NCI-H1417 (cell line): ENCODE data around the gene SPAG8.
A peak's percentile ranks its signal among the peaks of the same experiment; 100 is the strongest.

ENCODE experiments used
- DNase-seq, 3 experiments: peaks; one replicate each; lab custom pipeline; 2025; lab: John Stamatoyannopoulos, UW

SPAG8 gene

DNA sequence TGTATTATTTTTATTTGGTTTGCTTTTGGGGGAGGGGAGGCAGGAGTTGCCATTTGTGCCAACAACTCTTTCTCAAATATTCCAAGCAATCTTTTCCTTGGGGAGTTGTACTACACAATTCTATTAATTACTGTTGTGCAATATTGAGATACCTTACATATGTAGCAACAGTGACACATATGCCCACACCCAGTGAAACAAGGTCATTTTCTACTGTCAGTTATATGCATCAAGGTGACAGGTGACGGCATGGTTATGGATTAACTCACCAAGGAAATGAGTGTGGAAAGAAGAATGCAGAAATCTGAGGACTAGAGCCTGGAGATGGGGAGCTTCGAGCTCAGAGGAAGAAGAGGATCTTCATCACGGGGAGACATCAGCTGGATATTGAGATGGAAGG, 40.1 kb downstream of the SPAG8 start:
- DNase-seq = peak in 1 of 3 experiments; percentile 0

DNA sequence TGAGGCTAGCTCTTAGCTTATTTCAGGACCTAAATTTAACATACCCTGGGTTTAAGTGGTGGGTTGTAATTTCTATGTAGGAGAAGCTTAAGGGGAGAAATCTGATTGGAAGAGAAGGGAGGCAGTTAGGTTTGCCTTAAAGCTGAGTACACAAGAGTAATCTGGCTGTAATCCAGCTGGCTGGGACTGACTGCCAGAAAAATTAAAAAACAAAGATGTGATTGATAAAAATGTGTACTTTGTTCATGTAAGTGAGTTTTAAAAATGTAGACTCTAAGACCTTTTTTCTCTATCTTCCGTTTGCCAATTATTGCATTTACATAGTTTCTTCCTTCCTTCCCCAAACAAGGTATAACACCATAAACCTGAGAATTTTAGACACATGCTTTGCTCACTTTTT, 40.5 kb downstream of the SPAG8 start:
- peak in 2 of 3 experiments; percentile 1 to 59 for DNase-seq

DNA sequence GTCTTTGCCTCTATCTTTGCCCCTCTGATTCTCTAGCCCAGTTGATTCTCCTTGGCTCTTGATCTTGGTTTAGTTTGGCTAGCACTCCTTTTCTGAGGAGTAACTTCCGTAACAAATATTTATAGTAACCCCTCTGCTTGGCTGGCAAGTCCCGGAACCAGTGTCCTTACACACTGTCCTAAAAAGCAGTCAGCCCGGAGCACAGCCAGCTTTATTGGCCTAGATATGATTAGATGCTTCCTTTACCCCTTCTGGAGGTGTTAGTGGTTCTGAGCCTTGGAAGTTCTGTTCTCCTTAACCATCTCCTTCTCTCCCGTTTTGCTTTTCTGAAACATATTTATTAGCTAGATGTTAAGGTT, 41.0 kb downstream of the SPAG8 start:
- peak in 1 of 3 experiments; percentile 34 for DNase-seq

DNA sequence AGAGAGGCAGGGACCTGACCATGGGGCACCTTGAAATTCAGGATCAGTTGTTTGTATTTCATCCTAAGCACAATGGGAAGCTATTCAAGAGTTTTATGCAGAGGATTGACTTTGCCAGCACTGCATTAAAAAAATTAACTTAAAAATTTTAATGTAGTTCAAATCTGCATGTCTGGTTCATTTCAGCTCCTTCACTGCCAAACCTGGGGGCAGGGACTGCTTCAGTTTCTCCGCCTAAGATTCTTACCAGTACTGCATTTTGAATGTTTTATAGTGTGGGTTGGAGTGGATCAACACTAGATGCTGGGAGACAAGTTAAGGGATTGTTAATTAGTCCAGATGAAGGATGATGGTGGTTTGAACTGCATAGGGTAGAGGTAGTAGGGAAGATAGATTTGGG, 42.3 kb downstream of the SPAG8 start:
- DNase-seq = no peak

DNA sequence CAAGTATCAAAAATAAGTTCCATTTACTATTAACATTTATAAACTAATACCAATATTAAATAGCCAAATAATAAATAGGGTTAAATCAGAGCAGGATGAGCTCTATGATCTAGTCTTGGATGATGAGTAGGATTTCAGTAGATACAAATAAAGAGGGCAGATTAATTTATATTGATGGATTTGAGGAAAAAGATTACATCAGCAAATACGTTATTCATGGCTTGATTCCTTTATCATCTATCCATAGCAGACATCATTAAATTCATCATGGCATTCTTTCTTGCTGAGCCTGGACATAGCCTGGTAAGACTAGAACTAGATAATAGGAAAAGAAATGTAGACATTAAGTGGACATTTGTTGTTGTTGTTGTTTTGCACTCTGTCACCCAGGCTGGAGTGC, 44.6 kb downstream of the SPAG8 start:
- DNase-seq = no peak

DNA sequence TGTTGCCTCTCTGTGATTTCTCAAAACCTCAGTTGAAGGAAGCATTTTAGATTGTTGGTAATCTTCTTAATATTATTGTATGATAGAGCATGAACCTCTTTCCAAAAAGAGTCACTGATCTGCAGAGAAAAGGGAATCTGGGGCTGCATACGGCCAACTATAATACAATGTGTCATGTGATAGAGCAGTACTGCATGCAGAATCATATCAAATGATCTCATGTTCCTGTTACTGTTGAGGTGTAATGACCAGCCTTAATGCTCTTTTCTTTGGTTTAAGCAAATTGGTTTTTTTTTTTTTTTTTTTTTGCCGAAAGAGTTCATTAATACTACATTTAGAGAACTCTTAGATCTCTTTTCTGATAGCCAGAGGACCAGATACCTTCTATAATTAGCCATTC, 45.1 kb downstream of the SPAG8 start:
- DNase-seq = no peak

DNA sequence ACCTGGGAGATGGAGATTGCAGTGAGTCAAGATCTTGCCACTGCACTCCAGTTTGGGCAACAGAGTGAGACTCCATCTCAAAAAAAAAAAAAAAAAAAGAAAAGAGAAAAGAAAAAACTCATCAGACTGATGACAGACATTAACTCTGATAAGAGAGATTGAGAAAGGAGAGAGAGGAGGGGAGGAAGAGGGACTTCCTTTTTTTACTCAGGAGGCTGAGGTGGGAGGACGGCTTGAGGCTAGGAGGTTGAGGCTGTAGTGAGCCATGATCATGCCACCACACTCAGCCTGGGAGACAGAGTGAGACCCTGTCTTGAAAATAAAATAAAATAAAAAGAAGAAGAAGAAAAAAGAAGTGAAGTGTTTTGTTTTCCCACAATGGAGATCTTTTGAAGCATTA, 48.3 kb downstream of the SPAG8 start:
- no peak for DNase-seq

DNA sequence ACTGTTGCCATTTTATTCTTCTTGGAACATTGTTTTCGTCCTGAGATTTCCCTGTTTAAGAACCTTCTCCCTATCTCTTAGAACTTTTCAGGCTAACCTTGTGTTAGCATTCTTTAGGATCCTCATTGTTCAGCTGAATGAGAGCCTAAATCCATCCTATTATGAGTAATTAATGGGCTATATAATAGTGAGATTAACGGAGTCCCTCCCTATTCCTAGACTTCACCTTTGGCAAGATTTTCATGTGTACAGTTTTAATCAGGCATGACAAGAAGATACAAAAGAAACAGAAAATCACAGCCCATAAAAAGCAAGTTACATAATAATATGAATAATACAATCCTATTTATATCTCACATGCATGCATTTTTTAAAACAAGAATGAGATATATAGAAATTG, 48.9 kb downstream of the SPAG8 start:
- no peak for DNase-seq

DNA sequence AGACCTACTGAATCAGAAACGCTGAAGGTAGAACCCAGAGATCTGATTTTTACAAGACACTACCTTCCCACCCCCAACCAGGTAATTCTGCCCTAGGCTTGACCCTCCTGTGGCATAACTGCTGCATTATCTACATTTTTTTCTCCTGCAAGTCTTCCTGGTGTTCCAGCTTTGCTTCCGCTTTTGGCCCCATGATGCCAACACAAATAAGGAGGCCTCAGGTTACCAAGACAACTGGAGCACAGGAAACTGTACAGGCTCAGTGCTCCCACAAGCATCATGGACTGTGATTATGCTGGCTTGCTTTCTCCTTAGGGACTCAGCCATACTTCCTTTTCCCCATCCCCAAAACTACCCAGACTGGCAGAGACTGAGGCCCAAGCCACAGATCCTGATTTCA, 51.4 kb downstream of the SPAG8 start:
- peak in 1 of 3 experiments; percentile 2 for DNase-seq

DNA sequence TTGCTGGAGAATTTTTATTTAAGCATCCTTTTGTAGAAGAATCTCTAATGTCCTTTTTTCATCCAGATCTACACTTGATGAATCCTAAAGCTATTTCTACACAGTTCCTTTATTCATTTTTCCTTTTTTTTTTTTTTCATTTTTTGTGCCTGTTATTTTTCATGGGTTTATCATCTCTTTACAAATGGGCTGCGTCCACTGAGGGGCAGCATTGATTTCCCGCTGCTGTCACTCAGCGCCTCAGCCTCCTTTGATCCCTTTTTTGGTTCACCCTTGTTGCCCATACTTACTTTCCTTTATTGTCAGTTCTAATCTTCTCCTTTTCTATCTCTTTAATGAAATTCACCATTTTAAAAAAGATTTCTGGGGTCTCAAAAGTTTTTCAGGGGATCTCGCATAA, 52.3 kb downstream of the SPAG8 start:
- DNase-seq = no peak
